AG08395 (cell line): Measurements from ENCODE around the gene POLD1.
"Not testable (repeated sequence)": the region's sequence is repeated elsewhere in the genome, so short reads cannot be mapped to it uniquely, and the experiment has no call there.

Experiments
- DNase-seq: peaks from one replicate; pipeline ENCODE4 v3.0.0; 2012; ENCODE audit warnings: mixed read lengths, low spot score

Gene POLD1

GRCh38 chr19:50383852-50384684 lies at the start of gene POLD1:
POLD1 (plus strand) TSS chr19:50384347; CDS start chr19:50398852, 14,505 bp downstream.
- peak; percentile 99 for DNase-seq

- no peak for DNase-seq
Observed at GRCh38 chr19:50334741-50335421, 49.3 kb upstream of the POLD1 start.

- DNase-seq: not testable (repeated sequence)
Observed at GRCh38 chr19:50337031-50337430, 47.1 kb upstream of the POLD1 start.

GRCh38 chr19:50340331-50340730 lies 43.8 kb upstream of the POLD1 start:
- DNase-seq: no peak

- no peak for DNase-seq
Observed at GRCh38 chr19:50341091-50341564, 43.0 kb upstream of the POLD1 start.

GRCh38 chr19:50344661-50345318 lies 39.4 kb upstream of the POLD1 start:
- no peak for DNase-seq

GRCh38 chr19:50347089-50347581 lies 37.0 kb upstream of the POLD1 start:
- not testable (repeated sequence) for DNase-seq

- DNase-seq: no peak
Observed at GRCh38 chr19:50349277-50350057, 34.7 kb upstream of the POLD1 start.

GRCh38 chr19:50352242-50352641 lies 31.9 kb upstream of the POLD1 start:
- DNase-seq: no peak

- not testable (repeated sequence) for DNase-seq
Observed at GRCh38 chr19:50353487-50353880, 30.7 kb upstream of the POLD1 start.

- DNase-seq: no peak
Observed at GRCh38 chr19:50356691-50357177, 27.4 kb upstream of the POLD1 start.

GRCh38 chr19:50357178-50358100 lies 26.7 kb upstream of the POLD1 start:
- peak; percentile 38 for DNase-seq

- peak; percentile 91 for DNase-seq
Observed at GRCh38 chr19:50358483-50359327, 25.4 kb upstream of the POLD1 start.

GRCh38 chr19:50359328-50359818 lies 24.8 kb upstream of the POLD1 start:
- no peak for DNase-seq

- DNase-seq: no peak
Observed at GRCh38 chr19:50361290-50362029, 22.7 kb upstream of the POLD1 start.

GRCh38 chr19:50362030-50362412 lies 22.1 kb upstream of the POLD1 start:
- no peak for DNase-seq

GRCh38 chr19:50362656-50363424 lies 21.3 kb upstream of the POLD1 start:
- no peak for DNase-seq
